HG03060 (cell line): ENCODE data around the gene CD320.
A peak's percentile ranks its signal among the peaks of the same experiment; 100 is the strongest.
"Not testable (repeated sequence)": the region's sequence is repeated elsewhere in the genome, so short reads cannot be mapped to it uniquely, and the experiment has no call there.

Experiments used
- ATAC-seq: cut with Tn5 transposase; IDR thresholded peaks from one replicate; pipeline ENCODE4 v1.9.1; 2021; ENCODE audit warnings: low read depth, moderate number of reproducible peaks; ENCODE audit not compliant: unreplicated experiment

Gene CD320

DNA sequence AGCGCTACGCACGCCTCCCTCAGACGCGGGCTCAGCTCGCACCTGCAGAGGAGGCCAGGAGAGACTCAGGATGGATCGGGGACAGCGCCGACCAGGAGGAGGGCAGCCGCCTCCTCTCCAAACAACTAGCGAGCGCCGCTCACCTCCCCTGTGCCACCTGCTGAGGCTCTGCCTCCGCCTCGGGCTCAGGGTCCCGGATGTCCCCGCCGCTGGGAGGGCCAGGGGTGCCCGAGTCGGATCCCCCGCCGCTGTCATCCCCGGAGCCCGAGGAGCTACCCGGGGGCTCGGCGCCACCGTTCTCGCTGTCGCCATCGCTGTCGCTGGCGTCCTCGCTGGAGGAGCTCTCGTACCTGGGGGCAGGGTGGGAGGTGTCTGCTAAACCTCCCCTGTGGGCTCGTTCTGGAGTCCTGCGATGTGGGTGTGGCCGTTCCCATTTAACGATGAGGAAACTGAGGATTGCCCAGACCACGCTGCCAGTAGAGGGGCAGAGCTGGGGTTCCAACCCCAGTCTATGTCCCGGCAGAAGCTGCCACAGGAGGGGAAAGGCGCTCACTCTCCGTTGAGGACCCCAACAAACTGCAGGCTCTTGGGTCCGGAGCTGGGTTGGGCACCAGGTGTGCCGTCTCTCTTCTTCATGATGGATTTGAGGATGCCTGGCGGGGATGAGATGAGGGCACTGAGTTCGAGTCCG lies 25.8 kb upstream of the CD320 start:
- ATAC-seq = no peak

DNA sequence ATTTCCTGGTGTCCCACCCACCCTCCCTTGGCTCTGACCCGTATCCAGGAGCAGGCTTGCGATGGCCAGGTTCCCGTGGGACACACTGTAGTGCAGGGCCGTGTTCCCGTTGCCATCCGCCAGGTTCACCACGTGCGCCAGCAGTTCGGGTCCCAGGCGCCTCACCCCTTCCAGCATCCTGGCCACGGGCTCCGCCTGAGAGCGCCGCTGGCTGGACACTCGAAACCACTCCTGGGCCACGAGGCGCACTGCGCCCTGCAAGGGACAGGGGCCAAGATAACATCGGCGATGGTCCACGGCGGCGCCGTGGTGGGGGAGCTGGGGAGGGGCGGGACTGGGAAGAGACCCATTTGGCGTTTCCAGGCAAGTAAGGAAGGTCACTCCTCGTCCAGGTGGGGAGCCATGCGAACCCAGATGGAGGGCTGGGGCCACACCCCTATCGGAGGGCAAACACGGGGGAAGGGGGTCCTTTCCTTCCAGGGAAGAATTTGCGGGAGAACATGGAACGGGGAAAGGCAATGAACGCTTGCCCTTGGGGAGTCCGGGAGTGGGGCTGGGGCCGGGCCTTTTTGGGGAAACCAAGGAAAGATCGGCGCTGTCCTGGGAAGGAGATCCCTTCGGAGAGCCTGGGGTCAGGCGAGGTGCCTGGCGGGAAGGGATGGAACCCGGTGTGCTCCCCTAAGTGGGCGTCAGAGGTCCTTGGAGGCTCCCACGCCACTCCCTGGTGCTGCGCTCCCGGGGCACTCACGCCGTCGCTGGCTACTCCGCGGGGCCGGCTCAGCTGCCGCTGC lies 25.0 kb upstream of the CD320 start:
- no peak for ATAC-seq

DNA sequence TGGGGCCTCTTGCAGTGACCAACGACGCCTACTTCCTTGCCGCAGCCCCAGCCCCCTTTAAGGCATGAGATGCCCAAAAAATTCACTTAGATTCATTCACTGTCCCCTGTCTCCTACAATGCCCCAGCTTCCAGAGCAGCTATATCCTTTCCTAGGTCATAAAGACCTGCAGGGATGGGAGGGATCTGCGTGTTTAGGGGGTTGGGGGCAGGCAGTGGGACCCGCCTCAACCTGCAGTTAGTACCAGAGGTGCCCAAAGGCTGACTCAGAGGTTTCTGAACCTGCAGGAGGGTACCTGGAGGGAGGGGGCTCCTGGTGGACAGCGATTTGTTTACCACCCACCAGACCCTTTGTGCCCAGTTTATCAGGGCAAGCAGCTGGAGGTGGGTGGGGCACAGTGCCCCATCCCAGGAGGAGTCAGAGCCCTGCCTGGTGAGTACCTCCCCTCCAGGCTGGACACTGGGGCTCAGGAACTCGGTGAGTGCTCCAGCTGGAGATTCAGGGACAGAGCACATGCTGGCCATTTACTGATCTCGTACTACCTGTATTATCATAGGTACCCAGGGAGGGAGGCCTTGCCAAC lies 23.2 kb upstream of the CD320 start:
- no peak for ATAC-seq

DNA sequence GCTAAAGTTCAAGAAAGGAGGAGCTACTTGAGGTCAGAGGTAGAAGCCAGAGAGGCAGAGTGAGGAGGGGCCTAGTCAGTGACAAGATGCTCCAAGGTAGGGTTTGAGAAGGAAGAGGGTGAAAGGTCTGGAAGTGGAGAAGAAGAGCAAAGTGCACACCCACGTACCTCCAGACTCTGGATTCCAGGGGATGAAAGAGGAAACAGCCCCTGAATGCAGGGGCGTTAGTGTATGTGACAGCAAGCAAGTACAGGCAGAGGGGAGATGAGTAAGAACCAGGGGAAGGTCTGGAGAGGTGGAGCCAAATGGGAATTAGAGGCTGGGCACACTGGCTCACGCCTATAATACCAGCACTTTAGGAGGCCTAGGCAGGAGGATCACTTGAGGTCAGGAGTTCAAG lies 21.8 kb upstream of the CD320 start:
- ATAC-seq = no peak

DNA sequence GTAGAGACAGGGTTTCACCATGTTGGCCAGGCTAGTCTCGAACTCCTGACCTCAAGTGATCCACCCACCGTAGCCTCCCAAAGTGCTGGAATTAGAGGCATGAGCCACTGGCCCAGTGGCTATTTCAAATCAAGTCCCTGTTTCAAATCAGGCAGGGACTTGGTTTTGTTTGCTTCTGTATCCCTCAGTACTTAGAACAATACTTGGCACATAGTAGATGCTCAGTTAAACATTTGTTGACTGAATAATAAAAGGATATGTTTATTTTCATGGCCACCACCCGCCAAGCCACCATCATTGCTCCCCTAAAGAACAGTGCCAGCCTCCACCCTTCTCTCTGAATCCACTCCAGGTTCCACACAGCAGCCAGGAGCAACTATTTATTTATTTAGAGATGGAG lies 17.3 kb upstream of the CD320 start:
- no peak for ATAC-seq

DNA sequence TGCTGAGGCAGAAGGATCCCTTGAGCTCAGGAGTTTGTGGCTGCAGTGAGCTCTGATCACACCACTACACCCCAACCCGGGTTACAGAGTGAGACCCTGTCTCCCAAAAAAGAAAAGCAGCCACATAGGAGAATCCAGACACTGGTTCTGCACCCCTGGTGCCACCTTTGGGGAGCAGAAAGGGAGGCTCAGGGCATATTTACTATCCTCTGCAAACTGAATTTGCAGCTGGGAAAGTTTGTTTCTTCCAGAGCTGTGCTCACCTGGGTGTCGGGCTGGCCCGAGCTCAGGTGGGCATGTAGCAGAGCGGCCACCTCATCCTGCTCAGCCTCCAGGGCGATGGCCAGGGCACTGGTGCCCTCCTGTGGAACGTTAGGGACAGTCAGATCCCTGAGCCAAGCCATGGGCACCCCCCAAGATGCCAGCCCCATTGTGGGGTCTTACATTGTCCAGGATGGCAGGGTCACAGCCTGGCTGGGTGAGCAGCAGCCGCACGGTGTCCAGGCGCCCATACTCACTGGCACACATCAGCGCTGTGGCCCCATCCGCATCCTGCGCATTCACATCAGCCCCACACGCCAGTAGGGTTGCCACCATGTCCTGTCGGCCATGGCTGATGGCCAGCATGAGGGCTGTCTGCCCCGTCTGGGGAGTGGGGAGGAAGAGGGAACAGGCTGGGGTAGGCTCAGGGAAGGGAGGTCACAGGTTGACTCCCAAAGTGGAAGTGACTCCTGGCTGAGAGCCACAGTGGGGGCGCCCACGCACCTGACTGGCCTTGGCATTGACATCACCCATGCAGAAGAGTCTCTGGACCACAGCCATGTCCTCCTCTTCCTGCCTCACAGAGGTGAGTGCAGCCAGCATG lies 16.3 kb upstream of the CD320 start:
- ATAC-seq = no peak

DNA sequence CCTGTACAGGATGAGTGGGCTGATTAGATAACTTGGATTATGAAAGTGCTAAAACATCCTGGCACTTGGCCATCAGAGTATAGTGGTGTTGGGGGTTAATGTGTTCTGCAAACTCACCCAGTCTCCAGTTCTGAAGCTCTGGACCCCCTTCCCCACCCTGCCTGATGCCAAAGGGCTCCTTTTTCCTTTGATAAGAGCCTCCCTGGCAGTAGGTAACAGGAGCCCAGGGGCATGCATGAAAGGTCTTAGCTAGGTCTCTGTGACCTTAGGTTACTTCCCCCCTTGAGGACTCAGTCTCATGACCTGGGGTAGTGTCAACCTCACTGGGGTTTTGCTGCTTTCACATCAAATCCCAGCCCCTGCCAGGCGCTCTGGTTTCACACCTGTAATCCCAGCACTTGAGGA lies 15.6 kb upstream of the CD320 start:
- no peak for ATAC-seq

DNA sequence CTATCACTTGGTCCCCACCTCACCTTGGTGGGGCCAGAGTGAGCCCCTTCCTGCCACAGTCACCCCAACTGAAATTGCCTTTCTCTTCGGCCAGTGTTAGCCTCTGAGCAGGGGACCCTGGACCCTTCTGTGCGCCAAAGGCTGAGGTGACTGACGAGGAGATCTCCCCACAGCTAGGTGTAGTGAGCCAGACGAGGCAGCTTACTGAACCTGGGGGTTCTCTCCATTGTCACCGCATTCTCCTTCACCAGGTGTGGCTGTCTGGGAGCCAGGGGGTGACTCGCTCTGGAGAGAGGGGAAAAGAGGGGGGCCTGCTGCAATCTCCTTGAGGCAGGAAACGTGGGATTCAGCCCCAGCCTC lies 14.5 kb upstream of the CD320 start:
- ATAC-seq = no peak

DNA sequence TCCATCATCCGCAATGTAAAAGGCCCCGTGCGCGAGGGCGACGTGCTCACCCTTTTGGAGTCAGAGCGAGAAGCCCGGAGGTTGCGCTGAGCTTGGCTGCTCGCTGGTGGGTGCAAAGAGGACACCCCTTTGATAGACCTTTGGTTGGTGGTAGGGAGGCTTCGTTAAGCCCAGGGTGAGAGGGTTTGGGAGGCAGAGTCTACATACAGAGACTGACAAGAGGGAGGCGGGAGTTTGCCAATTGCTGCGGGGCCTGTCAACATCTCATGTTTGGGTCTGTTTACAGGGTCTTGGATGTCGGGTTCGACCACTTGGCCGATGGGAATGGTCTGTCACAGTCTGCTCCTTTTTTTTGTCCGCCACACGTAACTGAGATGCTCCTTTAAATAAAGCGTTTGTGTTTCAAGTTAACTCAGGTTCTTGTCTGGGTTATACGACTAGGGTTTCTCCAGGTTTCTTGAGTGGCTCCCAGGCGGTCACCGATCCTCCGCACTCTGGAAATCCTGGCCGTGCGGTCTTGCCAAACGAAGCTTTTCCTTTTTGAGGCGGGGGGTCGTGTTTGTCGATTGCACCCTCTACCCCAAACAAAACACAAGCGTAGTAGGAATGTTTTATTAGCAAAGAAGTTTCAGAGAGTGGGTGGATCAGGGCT lies 14.0 kb upstream of the CD320 start:
- ATAC-seq = no peak

DNA sequence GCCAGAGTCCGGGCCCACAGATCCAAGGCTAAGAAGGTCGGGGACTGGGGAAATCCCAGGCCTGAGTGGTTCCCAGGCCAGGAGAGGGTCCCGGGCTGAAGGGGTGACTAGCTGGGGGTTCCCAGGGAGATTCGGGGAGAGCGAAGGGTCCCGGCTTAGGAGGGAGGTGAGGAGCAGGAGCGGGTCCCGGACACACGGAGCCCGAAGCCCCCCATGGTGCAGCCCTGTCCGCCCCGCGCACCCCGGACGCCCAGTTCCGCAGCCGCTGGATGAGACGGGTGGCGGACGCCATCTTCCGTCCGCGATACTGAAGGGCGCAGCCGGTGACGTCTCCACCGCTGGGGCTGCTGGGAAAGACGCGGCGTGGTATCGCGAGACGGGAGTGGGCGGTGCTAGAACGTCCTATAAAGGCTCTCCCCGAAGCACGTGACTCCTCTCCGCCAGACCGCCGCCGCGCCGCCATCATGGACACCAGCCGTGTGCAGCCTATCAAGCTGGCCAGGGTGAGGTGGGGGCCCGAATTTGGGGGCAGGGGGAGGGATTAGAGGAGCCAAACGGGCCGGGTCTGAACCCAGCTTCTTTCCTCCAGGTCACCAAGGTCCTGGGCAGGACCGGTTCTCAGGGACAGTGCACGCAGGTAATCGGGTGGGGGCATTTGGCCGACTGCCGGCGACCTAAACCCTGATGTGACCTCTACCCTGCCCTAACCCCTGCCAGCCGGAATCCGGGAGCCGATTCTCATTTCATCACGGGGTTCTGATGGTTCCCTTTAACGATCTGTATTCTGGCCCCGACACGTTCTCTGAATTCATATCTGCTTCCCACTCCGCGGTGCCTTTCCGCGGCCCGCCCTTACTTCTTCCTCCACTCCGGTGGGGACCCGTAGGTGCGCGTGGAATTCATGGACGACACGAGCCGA lies 13.2 kb upstream of the CD320 start, which contains the start of the genes NDUFA7 and RPS28:
Gene NDUFA7 (minus strand): TSS at position 309 of the 919 bp plus-strand sequence. CDS start 17 bp downstream, at position 292.
Gene RPS28 (plus strand): TSS at position 430 of the 919 bp plus-strand sequence. CDS start 35 bp downstream, at position 465.
- ATAC-seq = peak; percentile 65

DNA sequence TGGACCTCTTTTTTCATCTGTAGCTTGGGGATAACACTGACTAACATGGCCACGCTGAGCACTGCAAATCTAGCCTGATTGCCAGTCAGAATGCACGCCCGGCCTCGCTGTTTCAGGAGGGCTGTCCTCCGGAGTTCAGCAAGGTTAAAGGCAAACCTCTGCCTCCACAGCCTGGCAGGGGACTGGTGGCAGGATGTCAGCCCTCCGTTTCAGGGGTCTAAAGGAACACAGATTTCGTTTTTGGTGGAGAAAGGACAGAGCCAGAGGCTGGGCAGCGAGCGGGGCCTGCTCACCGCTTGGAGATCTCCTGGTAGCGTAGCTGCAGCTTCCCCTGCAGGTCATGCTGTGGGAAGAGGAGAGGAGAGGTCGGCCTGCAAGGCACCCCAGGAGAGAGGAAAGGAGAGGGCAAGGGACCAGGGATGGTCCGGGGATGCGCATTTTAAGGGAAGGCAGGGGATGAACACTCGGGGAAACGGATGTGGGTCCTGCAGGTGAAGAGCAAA lies 12.5 kb upstream of the CD320 start:
- no peak for ATAC-seq

DNA sequence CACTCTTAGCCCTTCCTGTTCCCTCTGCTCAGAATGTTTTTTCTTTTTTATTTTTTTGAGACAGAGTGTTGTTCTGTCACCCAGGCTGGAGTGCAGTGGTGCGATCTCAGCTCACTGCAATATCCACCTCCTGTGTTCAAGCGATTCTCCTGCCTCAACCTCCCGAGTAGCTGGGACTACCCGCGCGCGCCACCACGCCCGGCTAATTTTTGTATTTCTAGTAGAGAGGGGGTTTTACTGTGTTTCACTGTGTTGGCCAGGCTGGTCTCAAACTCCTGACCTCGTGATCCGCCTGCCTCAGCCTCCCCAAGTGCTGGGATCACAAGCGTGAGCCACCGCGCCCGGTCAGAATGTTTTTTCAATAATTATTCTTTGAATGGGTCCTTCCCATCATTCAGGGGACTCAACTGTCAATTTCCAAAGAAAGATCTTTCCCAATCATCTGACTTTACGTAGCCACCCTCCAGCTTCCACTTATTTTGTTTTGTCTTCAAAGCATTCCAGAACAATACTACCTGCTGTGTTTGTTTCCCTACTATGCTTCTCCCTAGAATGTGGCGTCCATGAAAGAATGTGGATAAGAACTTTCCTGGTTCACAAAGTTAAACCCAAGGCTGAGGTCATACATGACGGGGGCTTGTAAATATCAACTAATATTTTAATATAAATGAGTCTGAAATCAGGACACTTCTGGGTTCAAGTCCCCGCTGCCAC lies 11.8 kb upstream of the CD320 start:
- no peak for ATAC-seq

DNA sequence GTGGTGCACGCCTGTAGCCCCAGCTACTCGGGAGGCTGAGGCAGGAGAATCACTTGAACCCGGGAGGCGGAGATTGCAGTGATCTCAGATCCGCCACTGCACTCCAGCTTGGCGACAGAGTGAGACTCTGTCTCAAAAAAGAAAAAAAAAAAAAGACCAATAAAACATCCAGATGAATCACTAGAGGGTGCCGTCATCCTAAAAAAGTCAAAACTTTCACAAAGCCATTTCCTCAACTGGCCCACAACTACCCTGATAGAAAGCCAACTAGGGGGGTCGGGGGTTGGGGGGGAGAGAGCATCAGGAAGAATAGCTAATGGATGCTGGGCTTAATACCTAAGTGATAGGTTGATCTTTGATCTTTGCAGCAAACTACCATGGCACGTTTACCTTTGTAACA lies 10.7 kb upstream of the CD320 start:
- not testable (repeated sequence) for ATAC-seq

DNA sequence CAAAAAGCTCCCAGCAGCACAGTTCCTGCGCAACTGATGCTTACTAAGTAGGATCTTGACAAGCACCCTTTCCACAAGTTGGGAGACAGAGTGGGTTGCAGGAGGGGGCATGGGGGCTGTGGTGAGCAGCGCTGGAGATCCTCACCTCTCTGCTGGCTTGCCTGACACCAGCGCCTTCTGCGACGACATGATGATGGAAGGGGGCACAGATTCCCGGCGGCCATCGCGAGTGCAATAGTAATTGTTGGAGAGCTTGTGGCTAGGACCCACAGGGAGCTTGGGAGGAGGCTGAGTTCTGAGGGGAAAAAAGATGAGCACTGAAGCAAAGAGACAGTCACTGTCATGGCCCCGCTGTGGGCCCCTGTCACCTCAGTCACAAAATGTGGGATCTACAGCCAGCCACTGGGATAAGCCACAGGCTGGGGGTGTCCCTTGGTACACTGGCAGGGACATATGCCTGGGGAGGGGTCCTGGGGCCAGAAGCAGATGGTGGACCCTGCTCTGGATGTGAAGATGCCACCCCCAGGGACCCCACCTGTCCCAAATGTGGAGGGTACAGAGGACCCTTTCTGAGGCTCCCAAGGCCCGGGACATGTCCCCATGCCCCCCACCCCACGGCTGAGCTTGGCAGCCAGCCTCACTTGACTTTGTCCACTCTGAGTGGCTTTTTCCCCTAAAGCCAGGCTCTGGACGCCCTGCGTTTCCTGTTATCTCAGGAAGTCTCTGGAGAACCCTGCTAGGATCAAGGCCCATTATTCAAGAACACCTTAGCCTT lies 8.4 kb upstream of the CD320 start:
- no peak for ATAC-seq

DNA sequence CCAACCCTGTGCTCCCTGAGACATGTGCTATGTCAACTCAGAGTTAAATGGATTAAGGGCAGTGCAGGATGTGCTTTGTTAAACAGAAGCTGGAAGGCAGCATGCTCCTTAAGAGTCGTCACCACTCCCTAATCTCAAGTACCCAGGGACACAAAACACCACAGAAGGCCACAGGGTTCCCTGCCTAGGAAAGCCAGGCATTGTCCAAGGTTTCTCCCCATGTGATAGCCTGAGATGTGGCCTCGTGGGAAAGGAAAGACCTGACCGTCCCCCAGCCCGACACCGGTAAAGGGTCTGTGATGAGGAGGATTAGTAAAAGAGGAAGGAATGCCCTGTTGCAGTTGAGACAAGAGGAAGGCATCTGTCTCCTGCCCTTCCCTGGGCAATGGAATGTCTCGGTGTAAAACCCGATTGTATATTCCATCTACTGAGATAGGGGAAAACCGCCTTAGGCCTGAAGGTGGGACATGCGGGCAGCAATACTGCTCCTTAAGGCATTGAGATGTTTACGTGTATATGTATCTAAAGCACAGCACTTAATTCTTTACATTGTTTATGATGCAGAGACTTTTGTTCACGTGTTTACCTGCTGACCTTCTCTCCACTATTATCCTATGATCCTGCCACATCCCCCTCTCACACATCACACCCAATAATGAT lies 7.0 kb upstream of the CD320 start:
- ATAC-seq = not testable (repeated sequence)

DNA sequence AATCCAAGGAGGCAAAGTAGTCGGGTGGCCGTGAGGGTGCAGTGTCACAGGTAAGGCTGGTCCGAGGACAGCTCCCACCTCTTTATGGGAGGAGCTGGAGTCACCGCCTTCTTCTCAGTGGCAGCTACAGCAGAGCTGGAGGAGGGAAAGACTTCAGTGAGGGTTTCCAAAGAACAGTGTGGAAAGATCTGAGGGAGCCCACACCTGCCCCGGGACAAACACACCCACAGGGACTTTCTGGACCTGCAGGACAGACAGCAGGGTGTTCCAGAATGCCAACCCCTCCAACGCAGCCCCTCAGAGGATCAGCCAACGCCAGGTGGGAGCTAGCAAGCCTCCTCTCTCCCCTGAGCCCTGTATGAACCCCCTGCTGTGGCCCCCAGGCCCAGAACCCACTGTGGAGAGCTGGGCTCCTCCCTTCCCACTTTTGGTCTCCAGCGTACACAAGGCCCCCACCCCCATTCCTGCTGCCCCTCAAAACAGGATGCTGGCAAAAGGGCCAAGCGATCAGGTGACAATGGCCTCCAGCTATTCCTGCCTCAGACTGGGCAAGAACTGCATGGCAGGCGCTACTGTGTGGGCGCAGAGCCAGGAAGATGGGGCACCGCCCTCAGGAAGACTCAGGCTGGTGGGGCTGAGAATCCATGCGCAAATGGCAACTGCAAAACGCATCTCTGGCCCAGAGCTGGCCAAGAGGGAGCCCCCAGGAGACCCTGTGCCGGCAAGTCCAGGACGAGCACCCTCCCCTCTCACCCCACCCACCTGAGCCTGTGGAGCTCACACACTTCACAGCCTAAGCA lies 3.5 kb upstream of the CD320 start:
- no peak for ATAC-seq
